ELF-1 (cell line): ENCODE measurements around the gene KNDC1.
A peak's percentile ranks its signal among the peaks of the same experiment; 100 is the strongest.

Experiments
- DNase-seq: peaks from one replicate; pipeline ENCODE4 v3.0.0-alpha.2; 2016; ENCODE audit warnings: low read depth, low spot score

The KNDC1 gene

DNA sequence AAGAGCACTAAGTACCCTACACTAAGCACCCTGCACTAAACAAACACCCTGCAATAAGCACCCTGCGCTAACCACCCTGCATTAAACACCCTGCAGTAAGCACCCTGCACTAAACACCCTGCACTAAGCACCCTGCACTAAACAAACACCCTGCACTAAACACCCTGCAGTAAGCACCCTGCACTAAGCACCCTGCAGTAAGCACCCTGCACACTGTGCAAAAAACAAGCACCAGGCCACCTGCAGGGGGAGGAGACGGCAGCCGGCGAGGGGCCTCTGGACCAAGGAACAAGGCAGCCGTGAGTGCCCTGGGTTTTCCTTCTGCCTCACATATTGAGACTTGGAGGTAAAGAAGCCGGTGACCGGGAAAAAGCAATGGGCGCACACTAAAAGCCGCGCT, 30.2 kb downstream of the KNDC1 start:
- DNase-seq: no peak

DNA sequence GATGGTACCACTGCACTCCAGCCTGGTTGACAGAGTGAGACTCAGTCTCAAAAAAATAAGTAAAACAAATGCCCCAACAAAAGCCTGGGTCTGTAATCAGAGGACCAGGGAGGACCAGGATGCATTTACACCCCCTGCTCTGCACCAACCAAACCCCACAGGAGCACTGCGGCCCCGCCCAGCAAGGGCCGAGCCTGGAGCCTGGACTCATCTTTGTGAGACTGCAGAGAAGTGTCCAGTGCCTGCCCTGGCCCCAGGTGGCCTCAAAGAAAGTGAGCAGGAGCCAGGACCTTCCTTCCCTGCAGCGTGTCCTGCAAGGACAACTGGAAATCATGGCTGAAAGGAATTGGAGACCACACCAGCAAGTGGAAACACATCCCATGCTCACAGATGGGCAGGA, 31.6 kb downstream of the KNDC1 start:
- no peak for DNase-seq

DNA sequence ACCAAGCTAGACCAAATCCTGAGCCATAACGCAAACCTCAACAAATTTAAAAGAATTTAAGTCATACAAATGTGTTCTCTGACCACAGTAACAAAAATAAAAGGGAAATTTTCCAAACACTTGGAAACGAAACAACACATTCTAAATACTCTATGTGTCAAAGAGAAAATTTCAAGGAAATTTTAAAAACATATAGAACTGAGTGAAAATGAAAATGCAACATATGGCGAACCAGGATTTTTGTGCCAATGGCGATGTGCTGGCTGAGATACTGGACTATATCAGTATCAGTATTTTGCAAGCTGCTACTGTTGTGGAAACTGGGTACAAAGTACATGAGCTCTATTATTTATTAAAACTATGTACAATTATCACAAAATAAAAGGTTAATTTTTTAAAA, 34.1 kb downstream of the KNDC1 start:
- no peak for DNase-seq

DNA sequence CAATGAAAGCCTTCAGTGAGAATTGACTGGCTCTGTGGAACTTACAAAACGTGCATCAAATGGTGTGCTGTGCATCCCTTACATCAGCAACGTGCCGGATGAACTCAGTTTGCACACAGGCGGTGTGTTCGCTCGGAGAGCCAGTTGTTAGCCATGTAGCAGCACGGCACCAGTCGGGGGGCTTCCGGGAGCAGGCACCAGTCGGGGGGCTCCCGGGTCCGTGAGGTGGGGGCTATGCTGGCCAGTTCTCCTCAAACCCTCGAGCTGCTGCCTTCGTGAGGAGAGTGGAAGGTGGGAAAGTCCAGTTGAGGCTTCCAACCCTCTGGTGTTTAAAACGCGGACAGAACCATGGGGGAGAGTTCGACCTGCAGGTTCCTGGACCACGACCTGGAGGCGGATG, 35.1 kb downstream of the KNDC1 start:
- no peak for DNase-seq

DNA sequence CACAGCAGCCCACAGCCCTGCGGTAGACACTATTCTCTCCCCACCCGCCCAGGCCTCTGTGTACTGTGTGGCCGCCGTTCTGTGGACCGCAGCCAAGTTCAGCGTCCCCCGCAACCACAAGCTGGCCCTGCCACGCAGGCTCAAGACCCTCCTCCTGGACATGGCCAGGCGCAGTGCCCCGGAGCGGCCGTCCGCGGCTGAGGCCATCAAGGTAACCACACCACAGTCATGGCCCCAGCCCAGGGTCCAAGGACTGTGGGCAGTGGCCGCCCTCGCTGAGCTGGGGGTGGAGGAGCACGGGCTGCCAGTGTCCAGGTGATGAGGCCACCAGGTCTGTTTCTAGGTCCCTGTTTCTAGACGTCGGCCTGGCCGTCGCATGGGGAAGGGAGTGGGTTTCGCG, 35.6 kb downstream of the KNDC1 start:
- no peak for DNase-seq

DNA sequence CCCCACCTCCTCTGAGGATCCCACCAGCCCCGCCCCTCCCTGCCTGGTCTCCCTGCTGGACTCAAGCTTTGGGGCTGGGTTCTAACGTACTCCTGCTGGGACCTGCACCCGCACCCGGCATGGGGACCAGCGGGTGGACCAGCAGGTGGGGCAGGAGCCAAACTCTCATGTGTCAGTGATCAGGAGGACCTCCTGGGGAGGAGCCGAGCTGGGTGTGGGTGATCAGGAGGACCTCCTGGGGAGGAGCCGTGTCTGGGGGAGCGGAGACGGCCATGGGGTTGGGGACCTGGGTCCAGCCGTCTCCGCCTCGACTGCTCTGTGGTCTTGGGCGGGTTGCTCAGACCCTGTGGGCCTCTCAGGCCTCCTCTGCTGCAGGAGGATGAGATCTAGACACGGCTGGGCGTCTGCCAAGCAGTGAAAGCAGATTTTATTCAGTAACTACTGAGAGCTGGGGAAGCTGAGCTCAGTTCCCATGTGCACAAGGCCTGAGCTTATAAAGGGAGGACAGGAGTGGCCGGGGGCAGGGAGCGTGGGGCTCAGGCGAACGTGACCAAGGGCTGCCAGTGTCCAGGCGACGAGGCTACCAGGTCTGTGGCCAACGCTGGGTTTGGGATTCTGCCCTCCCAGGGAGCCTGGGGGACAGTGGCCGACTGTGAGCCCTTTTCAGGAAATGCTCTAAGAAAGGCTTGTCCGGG, 36.3 kb downstream of the KNDC1 start:
- DNase-seq: no peak

DNA sequence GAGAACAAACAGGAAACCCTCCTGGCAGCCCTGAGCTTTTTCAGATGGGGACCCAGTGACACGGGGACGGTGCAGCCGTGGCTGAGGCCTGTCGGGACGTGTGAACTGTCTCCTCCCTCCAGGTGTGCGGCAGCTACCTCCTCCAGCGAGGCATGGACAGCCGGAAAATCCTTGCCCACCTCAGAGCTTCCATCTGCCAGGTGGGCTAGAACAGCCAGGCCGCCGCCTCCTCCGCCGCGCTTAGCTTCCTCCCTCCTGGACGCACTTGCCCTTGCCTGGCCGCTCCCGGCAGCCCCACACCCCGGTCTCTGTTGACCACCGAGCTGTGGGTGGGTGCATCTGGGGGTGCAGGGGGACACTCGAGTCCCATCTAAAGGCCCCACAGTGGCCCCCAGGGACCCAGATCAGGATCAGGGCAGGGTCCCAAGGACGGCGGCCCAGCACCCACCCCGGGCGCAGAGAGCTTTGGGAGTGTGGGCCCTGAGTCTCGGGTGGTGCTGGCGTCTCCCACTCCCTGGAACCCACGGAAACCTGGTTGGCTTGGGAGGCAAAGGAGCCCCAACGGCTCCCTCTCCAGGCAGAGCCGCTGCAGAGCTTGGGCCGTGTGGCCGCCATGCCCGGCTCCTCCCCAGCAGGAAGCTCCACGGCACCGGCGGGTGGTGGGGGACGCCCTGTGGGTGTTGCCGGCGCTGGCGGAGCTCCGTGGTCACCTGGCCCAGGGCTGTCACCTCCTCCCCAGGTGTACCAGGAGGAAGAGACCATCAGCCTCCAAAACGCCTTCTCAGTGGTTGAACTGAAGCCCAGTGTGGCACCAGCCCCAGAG, 37.1 kb downstream of the KNDC1 start:
- DNase-seq: no peak

DNA sequence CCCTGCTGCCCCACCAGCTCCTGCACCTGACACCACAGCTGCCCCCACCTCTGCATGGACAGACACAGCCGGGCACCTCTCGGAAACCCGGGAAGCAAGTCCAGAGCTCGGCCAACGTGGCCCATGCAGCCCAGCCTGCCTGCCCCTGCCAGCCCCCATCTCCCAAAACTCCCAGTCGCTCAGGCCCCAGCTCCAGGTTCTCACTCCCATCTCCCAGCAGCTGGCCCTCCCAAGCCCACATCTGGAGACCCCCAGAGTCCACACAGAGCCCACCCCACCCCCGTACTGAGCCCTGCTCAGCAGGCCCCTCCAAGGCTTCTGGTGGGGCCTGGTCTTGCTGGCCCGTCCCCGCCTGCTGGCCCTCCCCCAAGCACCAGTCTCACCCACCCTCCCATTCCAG, 37.8 kb downstream of the KNDC1 start:
- no peak for DNase-seq

DNA sequence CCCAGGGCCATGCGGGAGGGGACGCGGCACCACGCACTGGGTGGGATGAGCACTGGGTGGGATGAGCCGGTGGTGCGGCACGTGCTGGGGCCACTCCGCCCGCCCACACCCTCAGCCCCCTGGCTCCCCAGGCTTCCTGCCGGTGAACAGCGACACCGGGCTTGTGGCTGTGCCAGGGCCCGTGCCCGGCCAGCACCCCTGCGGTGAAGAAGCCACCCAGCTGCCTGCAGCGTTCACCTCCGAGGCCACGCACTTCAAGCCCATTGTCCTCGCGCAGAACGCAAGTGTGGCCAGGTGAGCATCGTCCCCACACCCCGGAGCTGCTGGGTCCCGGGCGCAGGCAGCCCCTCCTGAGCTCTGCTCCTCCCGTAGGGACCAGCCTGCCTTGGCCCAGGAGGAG, 38.2 kb downstream of the KNDC1 start:
- DNase-seq: no peak

DNA sequence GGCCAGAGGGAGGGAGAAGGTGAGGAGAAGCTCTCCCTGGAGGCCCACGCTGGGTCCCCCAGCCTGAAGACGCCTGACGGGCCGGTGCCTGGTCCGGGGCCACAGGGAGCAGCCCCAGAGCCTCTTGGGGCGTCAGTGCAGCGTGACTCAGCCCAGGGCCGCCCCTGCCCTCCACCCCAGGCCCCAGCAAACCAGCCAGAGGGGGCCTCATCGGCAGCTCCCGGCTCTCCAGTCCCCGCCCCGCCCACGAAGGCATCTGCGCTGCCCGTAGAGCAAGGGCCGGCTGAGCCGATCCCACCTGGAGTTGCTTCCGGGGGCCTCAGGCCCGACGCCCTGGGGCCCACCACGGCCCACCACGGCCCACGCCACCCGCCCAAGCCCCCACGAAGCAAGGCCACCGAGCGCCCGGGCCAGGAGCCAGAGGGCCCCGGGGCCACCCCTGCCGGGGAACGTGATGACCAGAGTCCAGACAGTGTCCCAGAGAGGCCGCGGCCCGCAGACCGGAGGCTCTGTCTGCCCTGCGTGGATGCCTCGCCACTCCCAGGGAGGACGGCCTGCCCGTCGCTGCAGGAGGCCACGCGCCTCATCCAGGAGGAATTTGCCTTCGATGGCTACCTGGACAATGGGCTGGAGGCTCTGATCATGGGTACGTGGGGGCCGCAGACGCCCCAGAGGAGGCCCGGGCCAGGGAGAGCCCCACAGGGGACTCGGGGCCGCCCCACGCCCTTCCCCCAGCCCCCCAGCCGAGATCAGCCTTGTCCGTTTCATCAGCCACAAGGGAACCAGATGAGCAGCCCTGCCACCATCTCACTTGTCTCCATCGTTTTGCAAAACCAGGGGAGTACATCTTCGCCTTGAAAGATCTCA, 38.8 kb downstream of the KNDC1 start:
- no peak for DNase-seq

DNA sequence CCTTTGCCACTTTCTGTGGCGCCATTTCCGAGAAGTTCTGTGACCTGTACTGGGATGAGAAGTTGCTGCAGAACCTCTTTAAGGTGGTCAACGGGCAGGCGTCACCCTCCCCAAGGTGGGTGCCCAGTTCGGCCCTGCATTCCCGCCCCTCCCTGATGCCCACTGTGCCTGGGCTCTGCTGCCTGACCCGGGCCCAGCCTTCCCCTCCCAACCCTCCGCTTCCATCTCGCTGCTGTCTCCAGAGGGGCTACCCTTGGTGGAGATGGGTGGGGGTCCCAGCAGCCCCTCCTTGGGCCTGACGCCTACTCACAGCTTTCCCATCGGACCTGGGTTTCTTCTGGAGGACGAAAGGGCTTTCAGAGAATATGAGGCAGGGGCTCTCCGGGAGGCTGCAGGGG, 39.5 kb downstream of the KNDC1 start:
- DNase-seq: no peak

DNA sequence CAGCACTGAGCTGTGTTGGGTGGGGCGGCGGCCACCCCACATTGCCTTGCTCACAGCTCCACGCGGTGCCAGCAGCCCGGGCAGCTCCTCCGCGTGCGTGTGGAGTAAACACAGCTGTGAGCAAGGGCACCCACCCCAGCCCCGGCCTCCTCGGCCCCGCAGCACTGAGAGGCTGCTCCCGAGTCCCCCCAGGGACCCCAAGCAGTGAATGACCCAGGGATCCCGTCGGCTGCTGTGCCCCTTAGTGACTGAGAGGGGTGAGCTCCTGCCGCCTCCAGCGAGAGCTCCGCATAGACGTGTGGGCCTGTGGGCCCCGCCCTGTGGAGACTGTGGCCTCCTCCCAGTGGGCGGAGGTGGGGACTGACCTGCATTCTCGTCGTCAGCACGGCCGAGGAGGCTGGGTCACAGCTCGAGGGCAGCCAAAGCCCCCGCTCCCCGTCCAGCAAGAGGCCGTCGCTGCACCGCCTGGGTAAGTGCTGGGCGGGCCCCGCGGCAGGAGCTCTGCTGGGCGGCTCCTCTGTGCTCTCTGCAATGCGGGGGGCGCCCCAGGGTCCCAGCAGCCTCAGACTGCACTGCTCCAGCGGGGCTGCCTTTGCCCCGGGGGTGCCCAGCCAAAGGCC, 40.1 kb downstream of the KNDC1 start:
- DNase-seq: peak; percentile 47

DNA sequence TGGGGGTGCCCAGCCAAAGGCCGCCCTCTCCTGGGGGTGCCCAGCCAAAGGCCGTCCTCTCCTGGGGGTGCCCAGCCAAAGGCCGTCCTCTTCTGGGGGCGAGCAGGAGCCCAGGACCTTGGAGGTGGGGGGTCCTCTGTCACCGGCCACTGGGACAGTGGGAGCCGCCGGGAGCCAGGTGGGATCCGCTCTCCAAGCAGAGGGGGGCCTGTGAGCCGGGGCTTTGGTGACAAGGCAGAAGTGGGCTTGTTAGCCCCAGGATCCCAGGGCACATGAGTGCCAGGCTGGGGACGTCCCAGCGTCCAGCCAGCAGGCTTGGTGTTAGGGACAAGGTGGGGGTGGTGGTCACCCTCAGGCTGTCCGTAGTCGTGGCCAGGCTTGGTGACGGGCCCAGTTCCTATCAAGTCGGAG, 40.6 kb downstream of the KNDC1 start:
- DNase-seq: no peak

DNA sequence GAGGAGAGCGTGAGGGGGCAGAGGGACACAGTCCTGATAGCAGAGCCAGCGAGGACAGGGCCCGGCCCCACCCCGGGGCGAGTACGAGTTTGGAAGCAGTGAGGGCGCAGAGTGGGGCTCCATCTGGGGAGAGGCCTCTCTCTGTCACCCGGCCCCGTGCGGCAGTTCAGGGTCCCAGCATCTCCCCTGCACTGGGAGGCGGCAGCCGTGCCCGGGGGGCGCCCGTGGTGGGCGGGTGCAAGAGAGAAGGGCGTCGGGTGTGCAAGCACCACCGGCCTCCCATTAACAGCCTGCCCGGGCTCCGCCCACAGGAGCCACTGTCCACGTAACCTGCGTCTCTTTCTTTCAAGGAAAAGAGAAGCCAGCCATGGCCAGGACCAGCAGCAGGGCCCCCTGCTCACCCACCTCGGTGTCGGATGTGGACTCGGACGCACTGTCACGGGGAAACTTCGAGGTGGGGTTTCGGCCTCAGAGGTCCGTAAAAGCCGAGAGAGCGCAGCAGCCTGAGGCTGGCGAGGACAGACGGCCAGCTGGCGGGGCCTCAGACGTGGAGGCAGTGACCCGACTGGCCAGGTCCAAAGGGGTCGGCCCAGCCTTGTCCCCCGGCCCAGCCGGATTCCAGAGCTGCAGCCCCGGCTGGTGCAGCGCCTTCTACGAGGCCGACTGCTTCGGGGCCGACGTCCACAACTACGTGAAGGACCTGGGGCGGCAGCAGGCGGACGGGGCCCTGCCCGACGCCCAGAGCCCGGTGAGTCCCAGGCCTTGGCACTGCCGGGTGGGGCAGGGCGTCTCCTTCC, 41.3 kb downstream of the KNDC1 start:
- DNase-seq: no peak

DNA sequence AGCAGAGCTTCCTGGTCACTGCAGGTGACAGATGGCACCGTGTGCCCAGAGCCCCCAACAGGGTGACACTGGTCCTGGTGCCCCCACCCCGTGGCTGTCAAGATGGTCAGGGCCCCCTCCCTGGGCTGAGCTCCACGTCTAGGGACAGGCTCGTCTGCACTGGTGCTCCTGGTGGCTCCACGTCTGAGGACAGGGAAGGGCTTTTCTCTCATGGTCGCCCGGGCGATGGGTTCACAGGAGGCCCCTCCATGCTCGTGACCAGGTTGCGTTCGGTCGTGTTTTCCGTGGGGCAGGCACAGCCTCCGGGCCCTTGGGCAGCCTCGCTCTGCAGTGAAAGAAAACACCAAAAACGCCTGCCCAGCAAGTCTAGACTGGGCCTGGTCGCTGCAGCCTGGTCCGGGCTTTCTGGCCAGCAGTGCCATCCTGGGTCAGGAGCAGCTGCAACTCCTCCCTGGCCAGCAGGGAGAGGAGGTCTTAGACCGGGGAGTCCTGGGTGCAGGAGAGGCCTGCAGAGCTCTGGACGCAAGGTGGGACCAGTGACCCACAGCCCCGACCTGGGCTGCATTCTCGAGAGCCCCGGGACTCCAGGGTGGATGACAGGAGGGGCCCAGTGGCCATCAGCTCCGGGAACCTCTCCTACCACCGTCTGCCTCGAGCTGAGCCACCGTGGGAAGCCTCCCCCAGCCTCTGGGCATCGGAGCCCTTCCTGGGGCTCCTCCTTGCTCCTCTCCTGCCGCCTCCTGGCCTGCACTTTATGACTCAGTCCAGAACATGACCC, 42.1 kb downstream of the KNDC1 start:
- peak; percentile 18 for DNase-seq

DNA sequence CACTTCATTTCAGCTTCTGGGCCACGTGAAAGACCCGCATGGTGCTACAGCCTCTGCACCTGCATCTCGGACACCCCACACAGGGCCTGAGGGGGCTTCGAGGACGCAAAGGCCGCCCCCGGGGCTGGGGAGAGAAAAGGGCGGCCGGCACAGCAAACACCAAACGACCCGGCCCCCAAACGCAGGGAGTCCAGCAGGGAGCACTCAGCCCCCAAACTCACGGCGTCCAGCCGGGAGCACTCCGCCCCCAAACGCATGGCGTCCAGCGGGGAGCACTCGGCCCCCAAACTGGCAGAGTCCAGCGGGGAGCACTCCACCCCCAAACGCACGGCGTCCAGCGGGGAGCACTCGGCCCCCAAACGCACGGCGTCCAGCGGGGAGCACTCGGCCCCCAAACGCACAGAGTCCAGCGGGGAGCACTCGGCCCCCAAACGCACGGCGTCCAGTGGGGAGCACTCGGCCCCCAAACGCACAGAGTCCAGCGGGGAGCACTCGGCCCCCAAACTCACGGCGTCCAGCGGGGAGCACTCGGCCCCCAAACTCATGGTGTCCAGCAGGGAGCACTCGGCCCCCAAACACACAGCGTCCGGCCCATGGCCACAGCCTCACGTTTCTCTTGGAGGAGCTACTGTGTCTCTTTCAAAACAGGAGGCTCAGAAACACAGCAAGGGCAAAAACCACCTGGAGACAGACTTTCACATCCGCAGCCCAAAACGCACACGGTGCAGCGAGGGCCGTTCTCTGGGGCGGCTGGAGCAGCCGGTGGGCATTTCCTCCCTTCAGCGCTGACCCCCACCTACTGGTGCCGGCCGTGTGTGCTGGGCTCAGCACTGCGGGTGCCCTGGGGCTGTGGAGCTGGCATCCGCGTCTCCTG, 43.0 kb downstream of the KNDC1 start:
- peak; percentile 60 for DNase-seq

DNA sequence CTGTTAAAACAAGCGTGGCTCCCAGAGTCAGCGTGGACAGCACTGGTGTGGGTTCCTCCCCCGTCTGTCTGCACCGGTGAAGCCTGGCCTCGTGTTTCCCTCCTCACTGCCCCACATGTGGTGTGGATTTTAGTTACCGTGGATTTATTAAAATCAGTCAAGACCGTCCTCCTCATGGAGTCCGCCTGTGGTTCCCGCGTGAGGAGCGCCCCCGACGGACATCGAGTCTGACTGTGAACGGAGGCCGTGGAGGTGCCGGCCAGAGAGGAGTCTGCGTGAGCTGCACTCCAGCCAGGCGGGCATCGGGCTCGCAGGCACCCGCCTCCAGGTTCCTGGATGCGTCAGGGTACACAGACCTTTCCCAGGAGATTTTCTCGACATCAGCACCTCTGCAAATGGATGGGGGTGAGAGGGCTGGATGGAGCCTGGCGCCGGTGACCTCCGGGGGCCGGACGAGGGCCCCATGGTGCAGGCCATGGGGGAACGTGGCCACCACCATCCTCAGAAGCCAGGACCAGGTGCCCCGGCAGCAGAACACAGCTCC, 43.7 kb downstream of the KNDC1 start:
- DNase-seq: no peak

DNA sequence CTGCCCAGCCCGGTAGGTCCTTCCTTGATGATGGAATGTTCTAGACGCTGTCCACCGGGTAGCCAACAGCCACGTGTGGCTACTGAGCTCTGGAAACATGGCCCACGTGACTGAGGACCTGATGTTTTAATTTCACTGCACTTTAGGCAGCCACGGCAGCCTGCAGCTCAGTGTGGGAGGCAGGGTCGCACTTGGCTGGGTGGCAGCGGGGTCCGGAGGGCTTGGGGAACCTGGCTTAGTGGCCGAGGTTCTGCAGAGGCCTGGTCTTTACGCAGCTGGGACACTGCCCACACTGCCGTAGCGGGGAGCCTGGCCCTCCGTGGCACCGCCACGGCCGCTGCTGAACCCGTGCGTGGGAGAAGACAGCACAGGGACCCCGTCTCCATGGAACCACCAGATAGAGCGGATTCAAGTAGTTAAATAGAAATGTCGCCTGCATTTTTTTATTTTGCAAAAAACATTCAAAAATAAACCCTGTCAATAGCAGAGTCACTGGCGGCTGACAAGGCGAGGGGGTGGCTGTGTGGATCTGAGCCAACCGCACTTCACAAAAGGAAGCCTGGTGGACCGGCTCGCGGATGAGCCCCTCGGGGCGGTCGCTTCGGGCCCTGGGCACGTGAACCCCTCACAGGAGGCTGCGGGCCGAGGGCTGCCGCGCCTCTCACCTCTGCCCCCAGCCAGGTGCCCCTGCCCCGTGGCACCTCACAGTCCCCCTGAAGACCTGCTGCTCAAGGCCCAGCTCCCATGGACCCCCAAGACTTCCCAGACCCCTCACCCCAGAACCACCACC, 44.4 kb downstream of the KNDC1 start:
- DNase-seq: no peak
